WTC11 (cell line): Measurements from ENCODE around the gene CCDC88A. TPM values are rescaled to one million over a fixed set of nuclear protein-coding genes. Genes with fewer than 3 reads are reported as not detected.

Experiments
- ATAC-seq: fragments of 200-7000 bp; cut with Tn5 transposase; 2 replicates; pipeline ENCODE4 v1.10.0; 2021; ENCODE audit warnings: mild to moderate bottlenecking, moderate library complexity
- CTCF ChIA-PET: fragments of 300-600 bp; sonication (Branson Sonifier 250); formaldehyde crosslinking; loops from one replicate; lab custom pipeline; 2021; ENCODE audit warnings: antibody characterized with exemption; lab: Charles Lee
- POLR2A ChIA-PET: fragments of 350-600 bp; sonication (Branson Sonifier 250); formaldehyde crosslinking; loops from one replicate; lab custom pipeline; 2021; ENCODE audit warnings: antibody characterized with exemption; lab: Charles Lee
- DNase-seq: peaks from one replicate; pipeline ENCODE4 v3.0.0; 2021; ENCODE audit warnings: low spot score
- H3K27ac Mint-ChIP-seq: 2 replicates; pipeline ENCODE4 v1.8.0; 2021; ENCODE audit warnings: mixed read lengths
- H3K27me3 Mint-ChIP-seq: 2 replicates; pipeline ENCODE4 v1.8.0; 2021; ENCODE audit warnings: low read depth, mild to moderate bottlenecking, moderate library complexity, mixed read lengths
- H3K36me3 Mint-ChIP-seq: 2 replicates; pipeline ENCODE4 v1.8.0; 2021; ENCODE audit warnings: mixed read lengths
- H3K4me1 Mint-ChIP-seq: 2 replicates; pipeline ENCODE4 v1.8.0; 2022; ENCODE audit warnings: mixed read lengths
- H3K4me3 Mint-ChIP-seq: 2 replicates; pipeline ENCODE4 v1.8.0; 2021; ENCODE audit warnings: mild to moderate bottlenecking, moderate library complexity, mixed read lengths
- H3K9me3 Mint-ChIP-seq: 2 replicates; pipeline ENCODE4 v1.8.0; 2021; ENCODE audit warnings: mixed read lengths
- ATF1 ChIP-seq: sonication (generic); formaldehyde crosslinking; IDR thresholded peaks from 2 replicates; pipeline ENCODE4 v1.8.1; 2023; ENCODE audit warnings: mild to moderate bottlenecking, moderate library complexity, missing genetic modification reagents
- CREM ChIP-seq: sonication (generic); formaldehyde crosslinking; IDR thresholded peaks from 2 replicates; pipeline ENCODE4 v1.8.1; 2022; ENCODE audit warnings: mild to moderate bottlenecking, missing genetic modification reagents, moderate library complexity
- ETV6 ChIP-seq: sonication (generic); formaldehyde crosslinking; IDR thresholded peaks from 2 replicates; pipeline ENCODE4 v1.8.1; 2022; ENCODE audit warnings: mild to moderate bottlenecking, missing genetic modification reagents
- FOXJ3 ChIP-seq: sonication (generic); formaldehyde crosslinking; IDR thresholded peaks from 2 replicates; pipeline ENCODE4 v1.9.0; 2021; ENCODE audit warnings: missing genetic modification reagents, mild to moderate bottlenecking, borderline replicate concordance
- GRHL2 ChIP-seq: fragments of 250-450 bp; sonication (Bioruptor Pico); IDR thresholded peaks from 2 replicates; pipeline ENCODE4 v1.8.0; 2022; ENCODE audit warnings: mild to moderate bottlenecking, moderate library complexity; ENCODE audit not compliant: insufficient replicate concordance, severe bottlenecking
- GTF2I ChIP-seq: fragments of 250-450 bp; sonication (Bioruptor Pico); conservative IDR thresholded peaks from 2 replicates; pipeline ENCODE4 v1.4.0; 2021; ENCODE audit warnings: mild to moderate bottlenecking
- NR1H2 ChIP-seq: sonication (generic); formaldehyde crosslinking; IDR thresholded peaks from 2 replicates; pipeline ENCODE4 v1.9.0; 2021; ENCODE audit warnings: mild to moderate bottlenecking, moderate library complexity, missing genetic modification reagents
- NR2C2 ChIP-seq: sonication (generic); formaldehyde crosslinking; IDR thresholded peaks from 2 replicates; pipeline ENCODE4 v1.8.0; 2022; ENCODE audit warnings: mild to moderate bottlenecking, missing genetic modification reagents
- NR3C1 ChIP-seq: sonication (generic); formaldehyde crosslinking; conservative IDR thresholded peaks from 2 replicates; pipeline ENCODE4 v1.8.1; 2023; ENCODE audit warnings: low read depth, mild to moderate bottlenecking, missing genetic modification reagents
- ZBTB21 ChIP-seq: sonication (generic); formaldehyde crosslinking; IDR thresholded peaks from 2 replicates; pipeline ENCODE4 v1.8.1; 2023; ENCODE audit warnings: mild to moderate bottlenecking, missing genetic modification reagents, borderline replicate concordance
- ZNF121 ChIP-seq: sonication (generic); formaldehyde crosslinking; IDR thresholded peaks from 2 replicates; pipeline ENCODE4 v1.8.0; 2023; ENCODE audit warnings: missing genetic modification reagents
- ZNF138 ChIP-seq: sonication (generic); formaldehyde crosslinking; conservative IDR thresholded peaks from 2 replicates; pipeline ENCODE4 v1.8.1; 2022; ENCODE audit warnings: mild to moderate bottlenecking, moderate library complexity, missing genetic modification reagents
- ZNF317 ChIP-seq: sonication (generic); formaldehyde crosslinking; IDR thresholded peaks from 2 replicates; pipeline ENCODE4 v1.8.1; 2023; ENCODE audit warnings: low read depth, mild to moderate bottlenecking, moderate library complexity, missing genetic modification reagents, borderline replicate concordance
- ZNF396 ChIP-seq: fragments of 250-450 bp; sonication (Bioruptor Pico); IDR thresholded peaks from 2 replicates; pipeline ENCODE4 v1.8.0; 2021; ENCODE audit warnings: mild to moderate bottlenecking, moderate library complexity, borderline replicate concordance
- ZNF671 ChIP-seq: fragments of 250-450 bp; sonication (Bioruptor Pico); IDR thresholded peaks from 2 replicates; pipeline ENCODE4 v1.8.0; 2021; ENCODE audit warnings: mild to moderate bottlenecking
- total RNA-seq: library from RNA; stranded (reverse); gene quantifications from 3 replicates; pipeline ENCODE4 v1.2.3, GENCODE V29; 2021
- TF ChIP-seq, protein P1 (sequence below): sonication (generic); formaldehyde crosslinking; IDR thresholded peaks from 2 replicates; pipeline ENCODE4 v1.8.0; 2023; ENCODE audit warnings: missing genetic modification reagents
- TF ChIP-seq, protein P2 (sequence below): sonication (generic); formaldehyde crosslinking; IDR thresholded peaks from 2 replicates; pipeline ENCODE4 v1.8.1; 2022; ENCODE audit warnings: low read depth, mild to moderate bottlenecking, moderate library complexity, missing genetic modification reagents, borderline replicate concordance
- TF ChIP-seq, protein P3 (sequence below): fragments of 250-450 bp; sonication (Bioruptor Pico); conservative IDR thresholded peaks from 2 replicates; pipeline ENCODE4 v1.9.0; 2021; ENCODE audit warnings: mild to moderate bottlenecking
- TF ChIP-seq, protein P4 (sequence below): fragments of 250-450 bp; sonication (Bioruptor Pico); IDR thresholded peaks from 2 replicates; pipeline ENCODE4 v1.9.0; 2021; ENCODE audit warnings: moderate library complexity, mild to moderate bottlenecking, inconsistent platforms, borderline replicate concordance
- TF ChIP-seq, protein P5 (sequence below): sonication (generic); formaldehyde crosslinking; conservative IDR thresholded peaks from 2 replicates; pipeline ENCODE4 v1.8.1; 2022; ENCODE audit warnings: mild to moderate bottlenecking, missing genetic modification reagents
- TF ChIP-seq, protein P6 (sequence below): sonication (generic); formaldehyde crosslinking; IDR thresholded peaks from 2 replicates; pipeline ENCODE4 v1.8.0; 2022; ENCODE audit warnings: mild to moderate bottlenecking, missing genetic modification reagents
- TF ChIP-seq, protein P7 (sequence below): sonication (generic); formaldehyde crosslinking; IDR thresholded peaks from 2 replicates; pipeline ENCODE4 v1.8.1; 2023; ENCODE audit warnings: mild to moderate bottlenecking, missing genetic modification reagents
- TF ChIP-seq, protein P8 (sequence below): sonication (generic); formaldehyde crosslinking; IDR thresholded peaks from 2 replicates; pipeline ENCODE4 v1.8.1; 2022; ENCODE audit warnings: low read depth, missing genetic modification reagents, borderline replicate concordance

The CCDC88A gene
- total RNA-seq, 1 experiment from 2014 or later: 97.5 TPM

DNA sequence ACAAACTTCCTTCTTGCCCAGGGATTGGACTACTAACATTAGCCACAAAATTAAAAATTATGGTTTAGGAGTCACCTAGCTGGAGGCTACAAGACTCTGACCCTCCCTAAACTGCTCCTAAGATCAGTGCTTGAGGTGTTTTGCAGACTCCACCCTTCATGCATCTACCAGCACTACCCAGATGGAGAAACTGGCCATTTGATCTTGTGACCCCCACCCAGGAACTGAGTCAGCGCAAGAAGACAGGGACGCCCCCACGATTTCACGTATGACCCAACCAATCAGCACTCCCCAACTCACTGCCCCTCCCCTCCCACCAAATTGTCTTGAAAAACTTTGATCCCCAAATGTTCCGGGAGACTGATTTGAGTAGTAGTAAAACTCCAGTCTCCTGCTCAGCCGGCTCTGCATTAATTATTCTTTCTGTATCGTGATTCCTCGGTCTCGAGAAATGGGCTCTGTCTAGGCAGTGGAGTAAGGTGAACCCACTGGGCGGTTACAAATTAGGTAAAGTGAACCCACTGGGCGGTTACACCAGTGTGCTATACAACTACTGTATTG, 40.1 kb upstream of the CCDC88A start:
- peaks cover 7% of the 10 kb centered on the region for H3K36me3 Mint-ChIP-seq
- no peak for ATAC-seq
- TF ChIP-seq, protein P1, sequence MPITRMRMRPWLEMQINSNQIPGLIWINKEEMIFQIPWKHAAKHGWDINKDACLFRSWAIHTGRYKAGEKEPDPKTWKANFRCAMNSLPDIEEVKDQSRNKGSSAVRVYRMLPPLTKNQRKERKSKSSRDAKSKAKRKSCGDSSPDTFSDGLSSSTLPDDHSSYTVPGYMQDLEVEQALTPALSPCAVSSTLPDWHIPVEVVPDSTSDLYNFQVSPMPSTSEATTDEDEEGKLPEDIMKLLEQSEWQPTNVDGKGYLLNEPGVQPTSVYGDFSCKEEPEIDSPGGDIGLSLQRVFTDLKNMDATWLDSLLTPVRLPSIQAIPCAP (CRISPR knock-in tag): no peak
- TF ChIP-seq ZNF121 (CRISPR knock-in tag) (no peak), ZNF671 (CRISPR knock-in tag) (no peak), GRHL2 (CRISPR knock-in tag) (no peak), NR2C2 (CRISPR knock-in tag) (no peak), ATF1 (no peak), NR3C1 (no peak), FOXJ3 (no peak), ZNF317 (no peak), ZNF138 (CRISPR knock-in tag) (no peak), NR1H2 (CRISPR knock-in tag) (no peak), ZBTB21 (CRISPR knock-in tag) (no peak)
- TF ChIP-seq, protein P2, sequence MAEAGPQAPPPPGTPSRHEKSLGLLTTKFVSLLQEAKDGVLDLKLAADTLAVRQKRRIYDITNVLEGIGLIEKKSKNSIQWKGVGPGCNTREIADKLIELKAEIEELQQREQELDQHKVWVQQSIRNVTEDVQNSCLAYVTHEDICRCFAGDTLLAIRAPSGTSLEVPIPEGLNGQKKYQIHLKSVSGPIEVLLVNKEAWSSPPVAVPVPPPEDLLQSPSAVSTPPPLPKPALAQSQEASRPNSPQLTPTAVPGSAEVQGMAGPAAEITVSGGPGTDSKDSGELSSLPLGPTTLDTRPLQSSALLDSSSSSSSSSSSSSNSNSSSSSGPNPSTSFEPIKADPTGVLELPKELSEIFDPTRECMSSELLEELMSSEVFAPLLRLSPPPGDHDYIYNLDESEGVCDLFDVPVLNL (CRISPR knock-in tag): no peak
- TF ChIP-seq, protein P3, sequence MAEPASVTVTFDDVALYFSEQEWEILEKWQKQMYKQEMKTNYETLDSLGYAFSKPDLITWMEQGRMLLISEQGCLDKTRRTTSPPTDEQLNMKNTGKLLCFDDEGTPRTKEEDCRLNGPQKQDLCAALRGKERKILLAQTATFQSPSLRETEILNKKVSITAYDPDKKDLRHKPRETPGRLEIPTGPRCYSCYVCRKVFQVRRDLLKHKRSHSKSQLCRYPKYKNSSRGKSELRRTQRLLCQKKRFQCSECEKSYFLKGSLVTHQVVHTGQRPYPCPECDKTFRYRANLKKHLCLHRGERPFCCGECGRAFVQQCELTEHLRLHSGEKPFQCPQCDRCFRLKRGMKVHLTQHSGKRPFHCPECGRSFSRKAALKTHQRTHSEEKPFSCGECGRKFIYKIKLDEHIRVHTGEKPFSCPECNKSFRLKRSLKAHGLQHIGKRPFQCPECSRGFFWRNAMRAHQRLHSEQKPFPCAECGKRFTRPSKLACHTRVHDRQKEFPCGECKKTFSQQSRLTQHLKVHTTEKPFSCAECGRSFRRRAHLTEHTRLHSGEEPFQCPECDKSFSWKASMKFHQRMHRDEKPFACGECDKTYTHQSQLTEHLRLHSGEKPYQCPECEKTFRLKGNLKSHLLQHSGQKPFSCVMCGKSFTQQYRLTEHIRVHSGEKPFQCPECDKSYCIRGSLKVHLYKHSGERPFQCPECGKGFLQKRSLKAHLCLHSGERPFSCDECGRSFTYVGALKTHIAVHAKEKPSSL (CRISPR knock-in tag): no peak
- TF ChIP-seq, protein P4, sequence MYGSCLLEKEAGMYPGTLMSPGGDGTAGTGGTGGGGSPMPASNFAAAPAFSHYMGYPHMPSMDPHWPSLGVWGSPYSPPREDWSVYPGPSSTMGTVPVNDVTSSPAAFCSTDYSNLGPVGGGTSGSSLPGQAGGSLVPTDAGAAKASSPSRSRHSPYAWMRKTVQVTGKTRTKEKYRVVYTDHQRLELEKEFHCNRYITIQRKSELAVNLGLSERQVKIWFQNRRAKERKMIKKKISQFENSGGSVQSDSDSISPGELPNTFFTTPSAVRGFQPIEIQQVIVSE (CRISPR knock-in tag): no peak
- TF ChIP-seq, protein P5, sequence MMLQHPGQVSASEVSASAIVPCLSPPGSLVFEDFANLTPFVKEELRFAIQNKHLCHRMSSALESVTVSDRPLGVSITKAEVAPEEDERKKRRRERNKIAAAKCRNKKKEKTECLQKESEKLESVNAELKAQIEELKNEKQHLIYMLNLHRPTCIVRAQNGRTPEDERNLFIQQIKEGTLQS: no peak
- TF ChIP-seq, protein P6, sequence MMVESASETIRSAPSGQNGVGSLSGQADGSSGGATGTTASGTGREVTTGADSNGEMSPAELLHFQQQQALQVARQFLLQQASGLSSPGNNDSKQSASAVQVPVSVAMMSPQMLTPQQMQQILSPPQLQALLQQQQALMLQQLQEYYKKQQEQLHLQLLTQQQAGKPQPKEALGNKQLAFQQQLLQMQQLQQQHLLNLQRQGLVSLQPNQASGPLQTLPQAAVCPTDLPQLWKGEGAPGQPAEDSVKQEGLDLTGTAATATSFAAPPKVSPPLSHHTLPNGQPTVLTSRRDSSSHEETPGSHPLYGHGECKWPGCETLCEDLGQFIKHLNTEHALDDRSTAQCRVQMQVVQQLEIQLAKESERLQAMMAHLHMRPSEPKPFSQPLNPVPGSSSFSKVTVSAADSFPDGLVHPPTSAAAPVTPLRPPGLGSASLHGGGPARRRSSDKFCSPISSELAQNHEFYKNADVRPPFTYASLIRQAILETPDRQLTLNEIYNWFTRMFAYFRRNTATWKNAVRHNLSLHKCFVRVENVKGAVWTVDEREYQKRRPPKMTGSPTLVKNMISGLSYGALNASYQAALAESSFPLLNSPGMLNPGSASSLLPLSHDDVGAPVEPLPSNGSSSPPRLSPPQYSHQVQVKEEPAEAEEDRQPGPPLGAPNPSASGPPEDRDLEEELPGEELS (CRISPR knock-in tag): no peak
- TF ChIP-seq, all 79 proteins: peak for 0

DNA sequence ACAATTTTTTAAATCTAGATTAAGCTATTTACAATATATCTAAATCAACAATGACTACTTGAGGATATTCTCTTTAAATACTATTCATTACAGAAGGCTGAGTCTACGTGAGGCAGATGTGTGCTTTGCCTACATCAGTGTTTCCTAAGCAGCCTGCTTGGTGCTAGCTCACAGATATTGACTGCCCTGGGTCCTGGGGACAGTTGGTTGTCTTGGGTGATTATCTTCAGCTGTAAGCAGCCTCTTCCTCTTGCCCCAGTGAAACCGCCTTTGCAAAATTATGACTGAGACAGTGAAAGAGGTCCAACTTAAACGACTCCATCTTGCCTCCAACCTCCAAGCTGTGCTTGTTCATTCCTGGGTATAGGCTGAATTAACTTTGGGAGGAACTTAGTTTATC, 39.6 kb upstream of the CCDC88A start:
- ChIA-PET POLR2A (no interaction called here), CTCF (no interaction called here)
- DNase-seq (no peak), ATAC-seq (no peak)
- Mint-ChIP-seq H3K27me3 (peaks cover 5% of the 10 kb centered on the region; the same call in 1 of the 2 replicates), H3K9me3 (peaks cover 22% of the 10 kb centered on the region), H3K27ac (no peak overlapping the region), H3K36me3 (peaks cover 7% of the 10 kb centered on the region), H3K4me3 (no peak overlapping the region), H3K4me1 (no peaks in the 10 kb centered on the region)
- TF ChIP-seq, protein P7, sequence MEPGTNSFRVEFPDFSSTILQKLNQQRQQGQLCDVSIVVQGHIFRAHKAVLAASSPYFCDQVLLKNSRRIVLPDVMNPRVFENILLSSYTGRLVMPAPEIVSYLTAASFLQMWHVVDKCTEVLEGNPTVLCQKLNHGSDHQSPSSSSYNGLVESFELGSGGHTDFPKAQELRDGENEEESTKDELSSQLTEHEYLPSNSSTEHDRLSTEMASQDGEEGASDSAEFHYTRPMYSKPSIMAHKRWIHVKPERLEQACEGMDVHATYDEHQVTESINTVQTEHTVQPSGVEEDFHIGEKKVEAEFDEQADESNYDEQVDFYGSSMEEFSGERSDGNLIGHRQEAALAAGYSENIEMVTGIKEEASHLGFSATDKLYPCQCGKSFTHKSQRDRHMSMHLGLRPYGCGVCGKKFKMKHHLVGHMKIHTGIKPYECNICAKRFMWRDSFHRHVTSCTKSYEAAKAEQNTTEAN (CRISPR knock-in tag): no peak
- TF ChIP-seq CREM (CRISPR knock-in tag) (no peak), ZNF121 (CRISPR knock-in tag) (no peak), ZNF396 (CRISPR knock-in tag) (no peak), FOXJ3 (no peak), ZNF317 (no peak), GTF2I (CRISPR knock-in tag) (no peak), ZBTB21 (CRISPR knock-in tag) (no peak), ETV6 (CRISPR knock-in tag) (no peak)
- TF ChIP-seq, protein P8, sequence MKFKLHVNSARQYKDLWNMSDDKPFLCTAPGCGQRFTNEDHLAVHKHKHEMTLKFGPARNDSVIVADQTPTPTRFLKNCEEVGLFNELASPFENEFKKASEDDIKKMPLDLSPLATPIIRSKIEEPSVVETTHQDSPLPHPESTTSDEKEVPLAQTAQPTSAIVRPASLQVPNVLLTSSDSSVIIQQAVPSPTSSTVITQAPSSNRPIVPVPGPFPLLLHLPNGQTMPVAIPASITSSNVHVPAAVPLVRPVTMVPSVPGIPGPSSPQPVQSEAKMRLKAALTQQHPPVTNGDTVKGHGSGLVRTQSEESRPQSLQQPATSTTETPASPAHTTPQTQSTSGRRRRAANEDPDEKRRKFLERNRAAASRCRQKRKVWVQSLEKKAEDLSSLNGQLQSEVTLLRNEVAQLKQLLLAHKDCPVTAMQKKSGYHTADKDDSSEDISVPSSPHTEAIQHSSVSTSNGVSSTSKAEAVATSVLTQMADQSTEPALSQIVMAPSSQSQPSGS: no peak
- TF ChIP-seq, protein P5: no peak
- TF ChIP-seq, protein P4 (CRISPR knock-in tag): no peak

More for the DNA sequence above, 40.1 kb upstream of the CCDC88A start:
- CTCF ChIA-PET: no interaction called here
- DNase-seq: no peak
- Mint-ChIP-seq H3K9me3 (peaks cover 22% of the 10 kb centered on the region), H3K4me3 (no peak overlapping the region), H3K27me3 (peaks cover 5% of the 10 kb centered on the region; the same call in 1 of the 2 replicates), H3K4me1 (no peaks in the 10 kb centered on the region), H3K27ac (no peak overlapping the region)
- POLR2A ChIA-PET: no interaction called here
